ENCODE measurements around the gene CYTH4. TPM values are rescaled to one million over a fixed set of nuclear protein-coding genes. Genes with fewer than 3 reads are reported as not detected.

The CYTH4 gene
- total and polyA plus RNA-seq, 2 of the 8 experiments (the other 6 are each of a cell fraction or from before 2014, with no cell fraction given): 0.09 TPM; not detected in 1

GRCh38 chr22:37358917-37359316 lies 76.6 kb downstream of the CYTH4 start:
- Histone ChIP-seq H3K79me1 (ENCODE audit: low read depth, low read length) (no peaks in the 10 kb centered on the region), H4K8ac (ENCODE audit: extremely low read depth, insufficient read depth, low read length) (no peak overlapping the region; the same call in 1 of the 2 replicates), H3K36me3 (ENCODE audit: control insufficient read depth in 2 of 4, insufficient read depth in 4 of 4, low read length in 3 of 4) (no peaks in the 10 kb centered on the region), H3K18ac (ENCODE audit: extremely low read depth, low read length) (no peak overlapping the region), H2BK120ac (replicated peaks; ENCODE audit: low read depth, low read length) (no peak overlapping the region), H3K27me3 (replicated peaks in 1 of 4; ENCODE audit: control insufficient read depth in 3 of 4, extremely low read depth in 1 of 4, insufficient read depth in 3 of 4, low read length in 3 of 4) (peaks cover 0 to 3% (median 0%) of the 10 kb centered on the region in 4 experiments; a peak in 1 of 7 replicates), H2BK15ac (ENCODE audit: low read length) (no peak overlapping the region), H2AK5ac (ENCODE audit: low read depth, low read length) (no peak overlapping the region), H3K14ac (ENCODE audit: insufficient read length) (no peak overlapping the region), H3K4me1 (replicated peaks in 1 of 4; ENCODE audit: control insufficient read depth in 3 of 4, insufficient read depth in 4 of 4, low read length in 3 of 4) (no peaks in the 10 kb centered on the region; a peak in 1 of 7 replicates), H3K4me2 (ENCODE audit: insufficient read depth in 1 of 2, low read depth in 2 of 2, low read length in 2 of 2) (no peak overlapping the region), H3K79me2 (ENCODE audit: control insufficient read depth in 1 of 2, insufficient read depth in 2 of 2, low read length in 2 of 2) (no peaks in the 10 kb centered on the region), H3K9ac (replicated peaks in 1 of 4; ENCODE audit: extremely low read depth in 1 of 4, low read depth in 3 of 4, low read length in 3 of 4) (no peak overlapping the region), H3K27ac (ENCODE audit: low read depth, low read length) (no peak overlapping the region), H3K4ac (replicated peaks; ENCODE audit: insufficient read length, low read depth, low read length) (no peak overlapping the region), H3K4me3 (ENCODE audit: extremely low read depth in 1 of 4, insufficient read depth in 2 of 4, low read depth in 3 of 4, low read length in 4 of 4) (no peak overlapping the region), H3K56ac (replicated peaks; ENCODE audit: insufficient read length, low read depth, low read length) (no peak overlapping the region), H3K23ac (ENCODE audit: insufficient read length) (no peak overlapping the region), H4K5ac (ENCODE audit: insufficient read length, low read depth, low read length) (no peak overlapping the region), H4K91ac (replicated peaks; ENCODE audit: insufficient read length, low read length) (no peak overlapping the region), H2AFZ (ENCODE audit: low read length) (no peak overlapping the region), H4K20me1 (replicated peaks in 1 of 2; ENCODE audit: control insufficient read depth in 1 of 2, insufficient read depth in 2 of 2, low read length in 2 of 2) (no peaks in the 10 kb centered on the region), H2BK12ac (ENCODE audit: low read depth, low read length) (no peak overlapping the region), H3K9me3 (ENCODE audit: insufficient read depth in 2 of 2, low read depth in 1 of 2, low read length in 1 of 2) (no peaks in the 10 kb centered on the region), H3K23me2 (ENCODE audit: low read depth, low read length) (no peaks in the 10 kb centered on the region), H2BK5ac (ENCODE audit: low read depth, low read length) (no peak overlapping the region), H2BK20ac (ENCODE audit: low read length) (no peak overlapping the region)
- 71% methylated on average over 8 of the region's 8 CpGs; no CpG with 5 or more reads in 1 of the 2 experiments for WGBS, 2 experiments (ENCODE audit: extremely low coverage in 1 of 2, insufficient coverage in 1 of 2, insufficient read length in 1 of 2, insufficient replicate concordance in 2 of 2, low coverage in 1 of 2, low lambda C conversion rate in 2 of 2, missing lambda C conversion rate in 1 of 2)
- no peak for FAIRE-seq
- no peak for DNase-seq (ENCODE audit: low read depth in 1 of 2, low spot score in 2 of 2)
- TF ChIP-seq MAFK (IDR thresholded peaks at IDR 0.05; ENCODE audit: low read depth, low read length) (no peak), CHD2 (IDR thresholded peaks at IDR 0.05; ENCODE audit: low read length) (no peak), JUN (IDR thresholded peaks at IDR 0.05; ENCODE audit: low read depth, low read length) (no peak), E2F6 (IDR thresholded peaks at IDR 0.05) (no peak), RNF2 (IDR thresholded peaks at IDR 0.05; ENCODE audit: borderline replicate concordance, low read depth, low read length, missing control alignments, poor library complexity, severe bottlenecking) (no peak), TEAD4 (IDR thresholded peaks at IDR 0.05; ENCODE audit: low read depth, low read length) (no peak), RXRA (IDR thresholded peaks at IDR 0.05; ENCODE audit: insufficient read depth, low read depth, low read length) (no peak)
- ChIA-PET CTCF (ENCODE audit: partially characterized antibody) (interaction anchor here (1.0 to 2.3 kb wide), 4 partner anchors 10 to 100 kb away, joined by 3 to 7 read pairs (median 6); no protein-coding TSS in a partner anchor), POLR2A (ENCODE audit: partially characterized antibody) (interaction anchor here (1.3 kb wide), 1 partner anchor 27 kb away, joined by 3 read pairs; no protein-coding TSS in a partner anchor)

Data from H1 (cell line).